ENCODE measurements around the gene GP5. TPM values are rescaled to one million over a fixed set of nuclear protein-coding genes. Genes with fewer than 3 reads are reported as not detected.

The GP5 gene
- total and polyA plus RNA-seq, 2 of the 13 experiments (the other 11 are each of a cell fraction or from before 2014, with no cell fraction given): not detected

DNA sequence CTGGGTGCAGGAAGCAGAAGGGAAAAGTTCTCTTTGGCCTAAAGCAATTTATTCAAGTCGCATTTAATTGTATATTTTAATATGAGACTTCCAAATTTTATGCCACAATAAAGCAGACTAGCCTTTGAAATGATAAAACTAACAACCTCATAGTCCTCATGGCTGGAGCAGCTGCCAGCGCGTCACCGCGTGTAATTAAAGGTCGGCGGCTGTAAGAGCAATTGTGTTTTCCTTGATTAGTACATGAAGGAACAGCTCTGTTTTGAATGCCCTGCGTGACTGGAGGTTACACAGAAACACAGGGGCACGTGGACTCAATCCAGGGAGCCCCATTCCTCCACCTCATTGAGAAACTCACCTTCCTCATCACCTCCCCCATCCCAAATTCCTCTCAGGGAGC is 19.4 kb downstream of the GP5 start (continued):
- TF ChIP-seq, protein P1, sequence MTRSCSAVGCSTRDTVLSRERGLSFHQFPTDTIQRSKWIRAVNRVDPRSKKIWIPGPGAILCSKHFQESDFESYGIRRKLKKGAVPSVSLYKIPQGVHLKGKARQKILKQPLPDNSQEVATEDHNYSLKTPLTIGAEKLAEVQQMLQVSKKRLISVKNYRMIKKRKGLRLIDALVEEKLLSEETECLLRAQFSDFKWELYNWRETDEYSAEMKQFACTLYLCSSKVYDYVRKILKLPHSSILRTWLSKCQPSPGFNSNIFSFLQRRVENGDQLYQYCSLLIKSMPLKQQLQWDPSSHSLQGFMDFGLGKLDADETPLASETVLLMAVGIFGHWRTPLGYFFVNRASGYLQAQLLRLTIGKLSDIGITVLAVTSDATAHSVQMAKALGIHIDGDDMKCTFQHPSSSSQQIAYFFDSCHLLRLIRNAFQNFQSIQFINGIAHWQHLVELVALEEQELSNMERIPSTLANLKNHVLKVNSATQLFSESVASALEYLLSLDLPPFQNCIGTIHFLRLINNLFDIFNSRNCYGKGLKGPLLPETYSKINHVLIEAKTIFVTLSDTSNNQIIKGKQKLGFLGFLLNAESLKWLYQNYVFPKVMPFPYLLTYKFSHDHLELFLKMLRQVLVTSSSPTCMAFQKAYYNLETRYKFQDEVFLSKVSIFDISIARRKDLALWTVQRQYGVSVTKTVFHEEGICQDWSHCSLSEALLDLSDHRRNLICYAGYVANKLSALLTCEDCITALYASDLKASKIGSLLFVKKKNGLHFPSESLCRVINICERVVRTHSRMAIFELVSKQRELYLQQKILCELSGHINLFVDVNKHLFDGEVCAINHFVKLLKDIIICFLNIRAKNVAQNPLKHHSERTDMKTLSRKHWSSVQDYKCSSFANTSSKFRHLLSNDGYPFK (CRISPR knock-in tag; IDR thresholded peaks at IDR 0.05; ENCODE audit: borderline replicate concordance): no peak

DNA sequence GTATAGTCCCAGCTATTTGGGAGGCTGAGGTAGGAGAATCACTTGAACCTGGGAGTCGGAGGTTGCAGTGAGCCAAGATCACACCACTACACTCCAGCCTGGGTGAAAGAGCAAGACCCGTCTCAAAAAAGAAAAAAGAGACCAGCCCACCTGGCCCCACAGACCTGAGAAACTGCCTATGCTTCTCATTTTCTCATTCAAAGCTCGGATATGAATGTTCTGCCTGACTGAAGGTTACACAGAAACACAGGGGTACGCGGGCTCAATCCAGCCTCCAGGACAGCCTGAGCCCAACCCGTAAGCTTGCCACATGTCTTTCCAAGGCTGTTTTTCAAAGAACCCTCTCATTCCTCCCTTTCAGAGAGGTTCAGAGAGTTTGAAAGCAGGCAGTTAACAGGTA is 19.8 kb downstream of the GP5 start:
- POLR2A ChIA-PET: no interaction called here
- BruUV-seq (replicated peaks): no TSS peak
- no peak for FAIRE-seq
- TF ChIP-seq ZNF724P (CRISPR knock-in tag; IDR thresholded peaks at IDR 0.05; ENCODE audit: borderline replicate concordance): no peak
- TF ChIP-seq, protein P2, sequence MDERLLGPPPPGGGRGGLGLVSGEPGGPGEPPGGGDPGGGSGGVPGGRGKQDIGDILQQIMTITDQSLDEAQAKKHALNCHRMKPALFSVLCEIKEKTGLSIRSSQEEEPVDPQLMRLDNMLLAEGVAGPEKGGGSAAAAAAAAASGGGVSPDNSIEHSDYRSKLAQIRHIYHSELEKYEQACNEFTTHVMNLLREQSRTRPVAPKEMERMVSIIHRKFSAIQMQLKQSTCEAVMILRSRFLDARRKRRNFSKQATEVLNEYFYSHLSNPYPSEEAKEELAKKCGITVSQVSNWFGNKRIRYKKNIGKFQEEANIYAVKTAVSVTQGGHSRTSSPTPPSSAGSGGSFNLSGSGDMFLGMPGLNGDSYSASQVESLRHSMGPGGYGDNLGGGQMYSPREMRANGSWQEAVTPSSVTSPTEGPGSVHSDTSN (CRISPR knock-in tag; IDR thresholded peaks at IDR 0.05): no peak
- no peak for TF ChIP-seq ZNF616 (CRISPR knock-in tag; IDR thresholded peaks at IDR 0.05; ENCODE audit: low read depth)
- TF ChIP-seq, protein P3, sequence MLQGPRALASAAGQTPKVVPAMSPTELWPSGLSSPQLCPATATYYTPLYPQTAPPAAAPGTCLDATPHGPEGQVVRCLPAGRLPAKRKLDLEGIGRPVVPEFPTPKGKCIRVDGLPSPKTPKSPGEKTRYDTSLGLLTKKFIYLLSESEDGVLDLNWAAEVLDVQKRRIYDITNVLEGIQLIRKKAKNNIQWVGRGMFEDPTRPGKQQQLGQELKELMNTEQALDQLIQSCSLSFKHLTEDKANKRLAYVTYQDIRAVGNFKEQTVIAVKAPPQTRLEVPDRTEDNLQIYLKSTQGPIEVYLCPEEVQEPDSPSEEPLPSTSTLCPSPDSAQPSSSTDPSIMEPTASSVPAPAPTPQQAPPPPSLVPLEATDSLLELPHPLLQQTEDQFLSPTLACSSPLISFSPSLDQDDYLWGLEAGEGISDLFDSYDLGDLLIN (CRISPR knock-in tag; IDR thresholded peaks at IDR 0.05; ENCODE audit: borderline replicate concordance): no peak
- TF ChIP-seq RELA (CRISPR knock-in tag; IDR thresholded peaks at IDR 0.05): no peak
- TF ChIP-seq, protein P4, sequence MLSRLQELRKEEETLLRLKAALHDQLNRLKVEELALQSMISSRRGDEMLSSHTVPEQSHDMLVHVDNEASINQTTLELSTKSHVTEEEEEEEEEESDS (CRISPR knock-in tag; IDR thresholded peaks at IDR 0.05; ENCODE audit: borderline replicate concordance): no peak
- TF ChIP-seq SAP130 (CRISPR knock-in tag; IDR thresholded peaks at IDR 0.05; ENCODE audit: low read depth): no peak
- TF ChIP-seq, protein P5, sequence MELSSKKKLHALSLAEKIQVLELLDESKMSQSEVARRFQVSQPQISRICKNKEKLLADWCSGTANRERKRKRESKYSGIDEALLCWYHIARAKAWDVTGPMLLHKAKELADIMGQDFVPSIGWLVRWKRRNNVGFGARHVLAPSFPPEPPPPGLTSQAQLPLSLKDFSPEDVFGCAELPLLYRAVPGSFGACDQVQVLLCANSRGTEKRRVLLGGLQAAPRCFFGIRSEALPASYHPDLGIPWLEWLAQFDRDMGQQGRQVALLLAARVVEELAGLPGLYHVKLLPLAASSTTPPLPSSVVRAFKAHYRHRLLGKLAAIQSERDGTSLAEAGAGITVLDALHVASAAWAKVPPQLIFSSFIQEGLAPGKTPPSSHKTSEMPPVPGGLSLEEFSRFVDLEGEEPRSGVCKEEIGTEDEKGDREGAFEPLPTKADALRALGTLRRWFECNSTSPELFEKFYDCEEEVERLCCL (CRISPR knock-in tag; IDR thresholded peaks at IDR 0.05; ENCODE audit: borderline replicate concordance): no peak
- TF ChIP-seq MED1 (CRISPR knock-in tag; IDR thresholded peaks at IDR 0.05): no peak
- TF ChIP-seq, protein P6, sequence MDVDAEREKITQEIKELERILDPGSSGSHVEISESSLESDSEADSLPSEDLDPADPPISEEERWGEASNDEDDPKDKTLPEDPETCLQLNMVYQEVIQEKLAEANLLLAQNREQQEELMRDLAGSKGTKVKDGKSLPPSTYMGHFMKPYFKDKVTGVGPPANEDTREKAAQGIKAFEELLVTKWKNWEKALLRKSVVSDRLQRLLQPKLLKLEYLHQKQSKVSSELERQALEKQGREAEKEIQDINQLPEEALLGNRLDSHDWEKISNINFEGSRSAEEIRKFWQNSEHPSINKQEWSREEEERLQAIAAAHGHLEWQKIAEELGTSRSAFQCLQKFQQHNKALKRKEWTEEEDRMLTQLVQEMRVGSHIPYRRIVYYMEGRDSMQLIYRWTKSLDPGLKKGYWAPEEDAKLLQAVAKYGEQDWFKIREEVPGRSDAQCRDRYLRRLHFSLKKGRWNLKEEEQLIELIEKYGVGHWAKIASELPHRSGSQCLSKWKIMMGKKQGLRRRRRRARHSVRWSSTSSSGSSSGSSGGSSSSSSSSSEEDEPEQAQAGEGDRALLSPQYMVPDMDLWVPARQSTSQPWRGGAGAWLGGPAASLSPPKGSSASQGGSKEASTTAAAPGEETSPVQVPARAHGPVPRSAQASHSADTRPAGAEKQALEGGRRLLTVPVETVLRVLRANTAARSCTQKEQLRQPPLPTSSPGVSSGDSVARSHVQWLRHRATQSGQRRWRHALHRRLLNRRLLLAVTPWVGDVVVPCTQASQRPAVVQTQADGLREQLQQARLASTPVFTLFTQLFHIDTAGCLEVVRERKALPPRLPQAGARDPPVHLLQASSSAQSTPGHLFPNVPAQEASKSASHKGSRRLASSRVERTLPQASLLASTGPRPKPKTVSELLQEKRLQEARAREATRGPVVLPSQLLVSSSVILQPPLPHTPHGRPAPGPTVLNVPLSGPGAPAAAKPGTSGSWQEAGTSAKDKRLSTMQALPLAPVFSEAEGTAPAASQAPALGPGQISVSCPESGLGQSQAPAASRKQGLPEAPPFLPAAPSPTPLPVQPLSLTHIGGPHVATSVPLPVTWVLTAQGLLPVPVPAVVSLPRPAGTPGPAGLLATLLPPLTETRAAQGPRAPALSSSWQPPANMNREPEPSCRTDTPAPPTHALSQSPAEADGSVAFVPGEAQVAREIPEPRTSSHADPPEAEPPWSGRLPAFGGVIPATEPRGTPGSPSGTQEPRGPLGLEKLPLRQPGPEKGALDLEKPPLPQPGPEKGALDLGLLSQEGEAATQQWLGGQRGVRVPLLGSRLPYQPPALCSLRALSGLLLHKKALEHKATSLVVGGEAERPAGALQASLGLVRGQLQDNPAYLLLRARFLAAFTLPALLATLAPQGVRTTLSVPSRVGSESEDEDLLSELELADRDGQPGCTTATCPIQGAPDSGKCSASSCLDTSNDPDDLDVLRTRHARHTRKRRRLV (CRISPR knock-in tag; IDR thresholded peaks at IDR 0.05): no peak

More for the DNA sequence above, 19.8 kb downstream of the GP5 start:
- in situ Hi-C loops (cut with HindIII; ENCODE audit: extremely low pct_ligation_motif_present, low pct_unique_long_range_greater_than_20kb) (no loop called here), intact Hi-C loops (cut with micrococcal nuclease; ENCODE audit: unreplicated experiment) (no loop called here)
- H3K9me3 ChIP-seq (ENCODE audit: low read length): no peaks in the 10 kb centered on the region
- H3K4me2 ChIP-seq (ENCODE audit: low read depth, low read length): no peak overlapping the region
- WGBS (ENCODE audit: low lambda C conversion rate): 42% methylated on average over 5 of the region's 6 CpGs
- CTCF ChIA-PET (ENCODE audit: low intra/inter-chr PET ratio, low total read pairs): no interaction called here
- H4K20me1 ChIP-seq (ENCODE audit: insufficient read depth, low read length): no peaks in the 10 kb centered on the region
- no peaks in the 10 kb centered on the region for H3K79me2 ChIP-seq (ENCODE audit: insufficient read depth, low read length)
- H2AFZ ChIP-seq (ENCODE audit: low read length): no peak overlapping the region
- DNase-seq (ENCODE audit: low spot score) (no peak), ATAC-seq (no peak)
- no peak overlapping the region for H3K27ac ChIP-seq (ENCODE audit: extremely low read length, insufficient read depth, low read length)
- no peaks in the 10 kb centered on the region for H3K36me3 ChIP-seq (replicated peaks in 1 of 2; ENCODE audit: control insufficient read depth in 1 of 2, insufficient read depth in 2 of 2, low read length in 2 of 2)
- H3K4me1 ChIP-seq (ENCODE audit: insufficient read depth, low read length): no peaks in the 10 kb centered on the region
- H3K4me3 ChIP-seq (replicated peaks in 1 of 3; ENCODE audit: insufficient read depth in 1 of 3, low read depth in 2 of 3, low read length in 3 of 3): no peak overlapping the region
- no peak overlapping the region for H3K9ac ChIP-seq (ENCODE audit: insufficient read depth, low read depth, low read length)
- H3K27me3 ChIP-seq (ENCODE audit: control insufficient read depth in 1 of 2, insufficient read depth in 2 of 2, low read length in 2 of 2): peaks cover 8 to 68% of the 10 kb centered on the region in 2 experiments
